ENCODE measurements around the gene HHAT. TPM values are rescaled to one million over a fixed set of nuclear protein-coding genes. Genes with fewer than 3 reads are reported as not detected.

The HHAT gene
- 1 to 10 TPM in 1 of 2 experiments, under 1 TPM in 1; 0.76 to 1.3 TPM for total RNA-seq

DNA sequence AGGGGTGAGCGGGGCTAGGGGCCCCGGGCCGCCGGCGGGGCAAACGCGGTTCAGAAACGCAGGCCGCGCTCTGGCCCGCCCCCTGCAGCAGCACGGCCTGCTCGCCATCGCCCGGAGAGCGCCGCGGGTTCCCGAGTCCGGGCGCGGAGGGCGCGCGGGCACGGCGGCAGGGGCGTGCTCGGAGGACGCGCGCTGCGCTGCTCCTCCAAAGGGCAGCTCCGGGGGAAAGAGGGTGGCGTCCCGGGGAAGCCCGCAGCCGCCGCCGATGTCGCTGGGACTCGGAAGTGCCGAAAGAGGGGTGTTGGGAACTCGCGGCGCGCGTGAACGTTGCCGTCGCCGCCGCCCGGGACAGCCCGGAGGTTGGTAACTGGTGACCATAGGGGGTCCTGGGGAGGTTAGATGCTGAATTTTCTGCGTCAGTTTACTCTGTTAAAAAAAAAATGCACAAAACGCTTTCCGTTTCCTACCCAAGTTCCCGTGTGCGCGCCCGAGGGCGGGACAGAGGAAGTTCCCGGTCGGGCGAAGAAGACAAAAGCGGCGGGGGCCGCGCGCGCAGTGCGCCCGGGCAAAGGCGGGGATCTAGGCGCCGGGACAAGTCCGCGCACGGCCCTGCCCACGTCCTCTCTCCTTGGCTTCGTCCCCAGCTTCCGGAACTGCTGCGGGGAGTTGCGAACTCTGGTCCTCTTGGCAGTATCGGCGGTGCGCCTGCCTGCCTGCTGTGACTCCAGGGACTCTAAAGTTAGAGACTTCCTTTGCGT lies at the start of gene HHAT:
TSS of gene HHAT (plus strand) at position 157 of the 758 bp plus-strand sequence. CDS start 20,074 bp downstream, outside the sequence.
- peak within 1 kb of the TSS; percentile 72 for H3K27ac Mint-ChIP-seq
- peaks cover 37% of the 10 kb centered on the region for H3K4me1 Mint-ChIP-seq
- POLR2A ChIA-PET, result interaction anchor here (1.4 to 8.0 kb wide), 3 partner anchors 9 to 44 kb away, joined by 3 to 99 read pairs (median 13); no protein-coding TSS in a partner anchor
- H3K27me3 Mint-ChIP-seq, result peaks cover 28% of the 10 kb centered on the region
- peak within 1 kb of the TSS; percentile 93 for H3K4me3 Mint-ChIP-seq
- H3K9me3 Mint-ChIP-seq, result peaks cover 4% of the 10 kb centered on the region
- peaks cover 3% of the 10 kb centered on the region for H3K36me3 Mint-ChIP-seq (ENCODE audit: low read depth)
- DNase-seq, result peak; percentile 60
- CTCF ChIA-PET, result interaction anchor here (0.8 to 1.9 kb wide), 3 partner anchors 13 to 45 kb away, joined by 3 to 6 read pairs (median 4); no protein-coding TSS in a partner anchor

DNA sequence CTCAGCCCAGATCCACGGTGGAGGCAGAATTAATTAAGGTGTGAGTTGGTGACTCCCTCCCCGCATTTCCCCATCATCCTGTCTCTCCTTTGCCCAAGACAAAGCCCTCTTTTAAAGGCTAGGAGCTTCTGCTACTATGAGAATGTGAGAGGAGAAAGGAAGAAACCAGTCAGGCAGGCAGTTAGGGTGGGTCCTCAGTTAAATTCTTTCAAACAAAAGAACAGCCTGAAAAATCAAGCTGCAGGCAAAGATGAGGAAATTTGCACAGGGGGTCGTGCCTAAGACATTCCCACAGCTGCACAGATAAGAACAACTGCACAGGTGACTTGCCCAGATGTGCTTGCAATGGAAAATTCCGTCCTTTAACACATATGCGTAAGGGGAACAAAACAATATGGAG lies 48.5 kb upstream of the HHAT start:
- no peak for DNase-seq
- ChIA-PET CTCF (no interaction called here), POLR2A (no interaction called here)
- peaks cover 14% of the 10 kb centered on the region for H3K27me3 Mint-ChIP-seq
- peaks cover 4% of the 10 kb centered on the region for H3K9me3 Mint-ChIP-seq
- H3K27ac Mint-ChIP-seq, result no peak overlapping the region
- no peak overlapping the region for H3K4me3 Mint-ChIP-seq
- no peaks in the 10 kb centered on the region for H3K4me1 Mint-ChIP-seq
- H3K36me3 Mint-ChIP-seq (ENCODE audit: low read depth), result no peaks in the 10 kb centered on the region

DNA sequence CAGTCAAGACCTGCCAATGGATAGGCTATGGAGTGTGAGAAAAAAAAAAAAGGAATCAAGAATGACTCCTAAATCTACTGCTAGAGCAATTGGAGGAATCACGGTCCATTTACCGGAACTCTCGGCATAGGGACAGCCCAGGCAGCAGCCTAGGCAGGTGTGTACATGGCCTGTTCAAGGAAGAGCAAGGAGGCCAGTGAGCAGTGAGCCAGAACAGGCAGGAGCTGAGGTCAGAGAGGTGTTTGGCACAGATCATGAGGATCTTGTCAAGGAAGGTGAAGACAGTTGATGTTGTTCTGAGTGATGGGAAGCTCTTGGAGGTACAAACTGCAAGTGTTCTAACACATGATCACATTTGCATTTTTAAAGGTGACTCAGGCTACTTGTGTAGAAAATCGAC lies 40.6 kb upstream of the HHAT start:
- no peak for DNase-seq
- ChIA-PET CTCF (interaction anchor here (0.6 kb wide), 1 partner anchor 21 kb away, joined by 4 read pairs; no protein-coding TSS in a partner anchor), POLR2A (no interaction called here)
- H3K27me3 Mint-ChIP-seq, result peaks cover 42% of the 10 kb centered on the region
- no peak overlapping the region for H3K27ac Mint-ChIP-seq
- H3K4me1 Mint-ChIP-seq, result peaks cover 3% of the 10 kb centered on the region
- no peaks in the 10 kb centered on the region for H3K9me3 Mint-ChIP-seq
- no peaks in the 10 kb centered on the region for H3K36me3 Mint-ChIP-seq (ENCODE audit: low read depth)
- H3K4me3 Mint-ChIP-seq, result no peak overlapping the region

DNA sequence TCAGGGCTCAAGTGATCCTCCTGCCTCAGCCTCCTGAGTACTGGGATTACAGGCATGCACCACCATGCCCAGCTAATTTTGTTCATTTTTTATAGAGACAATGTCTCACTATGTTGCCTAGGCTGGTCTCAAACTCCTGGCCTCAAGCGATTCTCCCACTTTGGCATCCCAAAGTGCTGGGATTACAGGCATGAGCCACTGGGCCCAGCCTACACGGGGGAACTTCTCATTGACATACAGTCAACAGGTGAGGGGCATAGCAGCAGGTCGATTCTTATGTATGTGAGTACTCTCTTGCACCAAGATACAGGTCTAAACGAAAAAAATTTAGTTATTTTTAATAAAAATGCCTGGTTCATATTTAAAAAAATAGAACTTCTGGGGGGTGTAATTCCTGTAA lies 39.5 kb upstream of the HHAT start:
- Mint-ChIP-seq H3K4me3 (no peak overlapping the region), H3K9me3 (no peaks in the 10 kb centered on the region), H3K27ac (no peak overlapping the region), H3K27me3 (peaks cover 43% of the 10 kb centered on the region), H3K4me1 (peaks cover 3% of the 10 kb centered on the region), H3K36me3 (ENCODE audit: low read depth) (no peaks in the 10 kb centered on the region)
- CTCF ChIA-PET, result interaction anchor here (1.0 to 1.4 kb wide), 2 partner anchors 8 to 72 kb away, joined by 3 read pairs; no protein-coding TSS in a partner anchor
- POLR2A ChIA-PET, result no interaction called here
- no peak for DNase-seq

DNA sequence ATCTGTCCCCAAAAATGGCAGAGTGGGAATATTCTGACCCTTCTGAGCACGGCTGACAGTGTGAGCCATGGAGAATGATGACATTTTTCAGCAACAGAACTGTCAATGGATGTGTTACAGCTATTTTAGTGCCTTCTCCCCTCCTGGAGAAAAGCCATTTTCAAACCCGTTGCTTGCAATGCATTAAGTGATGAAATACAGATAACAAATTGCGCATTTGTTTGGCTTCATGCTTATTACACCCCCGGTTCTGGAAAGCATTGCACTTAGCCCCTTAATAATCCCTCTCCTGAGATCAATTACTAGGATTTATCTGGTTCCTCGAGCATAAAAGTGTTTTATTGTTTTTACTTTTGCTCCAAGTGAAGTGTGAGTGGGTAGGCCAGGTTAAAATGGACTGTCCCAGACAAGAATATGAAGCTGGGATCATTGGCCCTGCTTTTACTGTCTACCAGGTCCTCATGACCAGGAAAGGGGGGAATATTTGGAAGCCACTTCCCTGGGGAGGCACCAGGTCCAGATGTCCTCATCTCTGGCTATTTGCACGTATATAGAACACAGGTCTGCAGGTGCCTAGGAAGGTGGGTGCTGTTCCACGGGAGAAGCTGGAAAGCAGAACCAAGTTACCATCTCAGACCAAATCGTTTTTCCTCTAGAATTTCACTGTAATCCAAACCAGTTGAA lies 37.5 kb upstream of the HHAT start:
- H3K27me3 Mint-ChIP-seq, result peaks cover 48% of the 10 kb centered on the region
- CTCF ChIA-PET, result interaction anchor here (0.7 to 1.0 kb wide), 2 partner anchors 11 to 209 kb away, joined by 3 to 4 read pairs; no protein-coding TSS in a partner anchor
- H3K36me3 Mint-ChIP-seq (ENCODE audit: low read depth), result no peaks in the 10 kb centered on the region
- H3K4me3 Mint-ChIP-seq, result no peak overlapping the region
- H3K9me3 Mint-ChIP-seq, result no peaks in the 10 kb centered on the region
- H3K4me1 Mint-ChIP-seq, result peaks cover 3% of the 10 kb centered on the region
- POLR2A ChIA-PET, result interaction anchor here (1.4 kb wide), 1 partner anchor 83 kb away, joined by 4 read pairs; no protein-coding TSS in a partner anchor
- no peak for DNase-seq
- no peak overlapping the region for H3K27ac Mint-ChIP-seq

DNA sequence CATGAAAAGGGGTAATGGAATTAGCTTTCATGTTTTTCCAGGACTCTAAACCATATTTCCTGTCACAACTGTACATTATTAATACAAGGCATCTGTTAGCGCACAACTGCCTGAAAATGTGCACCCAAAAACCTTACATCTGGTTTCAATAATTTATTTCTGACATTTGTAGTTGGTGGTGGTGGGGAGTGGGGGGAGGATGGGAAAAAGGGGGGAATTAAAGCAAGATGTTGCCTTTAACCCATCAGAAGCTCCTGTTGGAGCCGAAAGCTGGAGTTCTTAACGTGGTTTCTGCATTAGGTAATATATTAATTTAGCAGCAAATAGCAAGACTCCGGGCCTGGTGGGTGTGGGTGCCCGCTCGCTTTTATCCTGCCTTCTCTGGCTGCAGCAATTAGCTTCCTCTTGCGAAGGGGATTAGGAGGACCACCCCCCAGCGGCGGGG lies 36.9 kb upstream of the HHAT start:
- CTCF ChIA-PET, result interaction anchor here (0.8 to 1.0 kb wide), 2 partner anchors 11 to 18 kb away, joined by 3 to 4 read pairs; no protein-coding TSS in a partner anchor
- DNase-seq, result no peak
- Mint-ChIP-seq H3K4me3 (no peak overlapping the region), H3K27me3 (peaks cover 50% of the 10 kb centered on the region), H3K9me3 (no peaks in the 10 kb centered on the region), H3K36me3 (ENCODE audit: low read depth) (no peaks in the 10 kb centered on the region), H3K27ac (no peak overlapping the region), H3K4me1 (peaks cover 3% of the 10 kb centered on the region)
- POLR2A ChIA-PET, result interaction anchor here (1.4 kb wide), 1 partner anchor 82 kb away, joined by 4 read pairs; no protein-coding TSS in a partner anchor

DNA sequence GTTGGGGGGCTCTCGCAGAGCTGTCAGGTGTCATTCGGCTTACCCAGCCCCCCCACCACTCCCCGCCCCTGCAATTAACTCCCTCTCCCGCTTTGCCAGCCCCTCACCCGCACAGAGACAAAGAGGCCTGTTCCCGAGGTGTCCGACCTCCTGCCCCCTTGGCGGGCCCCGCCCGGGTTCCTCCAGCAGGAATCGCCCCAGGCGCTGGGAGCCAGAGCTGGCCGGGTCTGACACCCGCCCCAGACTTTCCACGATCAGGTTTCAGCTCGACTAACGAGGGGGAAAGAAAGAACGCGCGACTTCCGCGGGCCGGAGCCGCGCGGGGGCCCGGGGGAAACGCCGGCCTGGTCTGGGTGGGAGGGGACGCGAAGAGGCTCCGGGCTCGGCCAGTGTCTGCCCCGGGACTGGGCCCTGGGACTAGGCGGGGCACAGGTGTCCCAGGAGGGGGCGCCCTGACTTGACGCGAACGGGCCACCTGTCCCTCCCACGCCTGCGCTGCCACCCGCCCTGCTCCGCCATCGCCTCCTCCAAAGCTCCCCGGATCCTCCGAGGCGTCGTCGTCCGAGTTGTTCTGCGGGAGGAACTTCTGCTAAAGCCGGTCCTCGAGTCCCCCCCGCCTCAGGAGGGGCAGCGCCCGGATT lies 36.4 kb upstream of the HHAT start:
- H3K27me3 Mint-ChIP-seq, result peaks cover 54% of the 10 kb centered on the region
- no peak overlapping the region for H3K4me3 Mint-ChIP-seq
- peaks cover 3% of the 10 kb centered on the region for H3K4me1 Mint-ChIP-seq
- CTCF ChIA-PET, result interaction anchor here (0.6 to 1.0 kb wide), 3 partner anchors 9 to 19 kb away, joined by 3 to 4 read pairs (median 3); no protein-coding TSS in a partner anchor
- no peaks in the 10 kb centered on the region for H3K36me3 Mint-ChIP-seq (ENCODE audit: low read depth)
- H3K27ac Mint-ChIP-seq, result no peak overlapping the region
- POLR2A ChIA-PET, result interaction anchor here (1.4 kb wide), 1 partner anchor 82 kb away, joined by 4 read pairs; no protein-coding TSS in a partner anchor
- no peaks in the 10 kb centered on the region for H3K9me3 Mint-ChIP-seq
- DNase-seq, result peak; percentile 29

DNA sequence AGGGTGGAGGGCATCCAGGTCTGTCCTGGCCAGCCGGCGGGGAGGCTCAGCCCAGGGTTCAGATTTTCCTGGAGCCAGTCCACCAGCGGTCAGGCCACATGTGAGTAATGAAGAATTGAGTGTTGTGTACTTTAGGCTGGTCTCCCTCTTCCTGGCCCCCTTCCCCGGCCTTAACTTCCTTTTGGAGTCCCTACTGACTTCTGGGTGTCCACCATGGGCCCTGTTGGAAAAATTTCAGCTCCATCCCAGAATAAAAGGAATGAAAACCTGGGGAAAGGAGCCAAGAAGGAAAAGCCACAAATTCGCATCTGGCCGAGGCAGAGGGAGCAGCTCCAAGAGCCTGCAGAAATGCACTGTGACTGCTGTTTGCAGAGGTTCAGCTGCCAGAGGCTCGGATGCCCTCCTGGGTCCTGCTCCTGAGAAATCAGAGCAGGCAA lies 35.5 kb upstream of the HHAT start:
- ChIA-PET POLR2A (no interaction called here), CTCF (interaction anchor here (0.6 kb wide), 1 partner anchor 8 kb away, joined by 3 read pairs; no protein-coding TSS in a partner anchor)
- no peak for DNase-seq
- Mint-ChIP-seq H3K36me3 (ENCODE audit: low read depth) (no peaks in the 10 kb centered on the region), H3K4me1 (peaks cover 3% of the 10 kb centered on the region), H3K27ac (no peak overlapping the region), H3K27me3 (peaks cover 50% of the 10 kb centered on the region), H3K9me3 (no peaks in the 10 kb centered on the region), H3K4me3 (no peak overlapping the region)

DNA sequence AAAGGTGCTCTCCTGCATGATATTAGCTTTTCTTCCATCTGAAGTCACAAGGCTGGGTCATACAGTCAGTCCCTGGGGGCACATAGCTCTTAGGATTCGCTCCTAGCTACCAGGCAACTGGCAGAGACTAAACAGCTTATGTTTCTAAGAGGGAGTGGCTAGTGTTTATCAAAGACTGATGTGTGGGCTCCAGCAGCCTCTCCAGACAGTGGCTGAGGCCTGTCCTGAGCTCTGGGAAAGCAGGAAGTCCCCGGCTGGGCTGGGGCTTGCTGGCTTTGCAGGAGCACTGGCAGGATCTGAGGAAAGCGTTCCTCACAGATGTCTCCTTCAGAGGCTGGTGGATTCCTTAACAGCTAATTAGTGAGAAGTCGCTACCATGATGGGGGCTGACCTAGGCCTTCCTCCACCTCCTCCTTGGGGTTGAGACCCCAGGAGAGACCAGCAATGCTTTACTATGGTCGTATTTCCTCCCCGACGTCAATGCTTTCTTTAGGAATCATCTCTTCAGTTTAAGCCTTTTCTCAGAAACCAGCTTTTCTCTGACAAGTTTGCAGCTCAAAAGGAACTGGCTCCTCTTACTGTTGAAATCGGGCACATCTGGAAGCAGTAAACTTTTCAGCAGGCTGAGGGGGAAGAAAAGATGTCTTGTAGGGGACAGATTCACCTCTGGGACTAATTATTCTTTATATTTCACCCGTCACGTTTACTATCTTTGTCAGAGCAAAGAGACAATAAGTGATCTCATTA lies 33.5 kb upstream of the HHAT start:
- peaks cover 3% of the 10 kb centered on the region for H3K4me1 Mint-ChIP-seq
- DNase-seq, result no peak
- CTCF ChIA-PET, result interaction anchor here (0.8 kb wide), 1 partner anchor 10 kb away, joined by 3 read pairs; no protein-coding TSS in a partner anchor
- no peak overlapping the region for H3K4me3 Mint-ChIP-seq
- H3K27me3 Mint-ChIP-seq, result peaks cover 43% of the 10 kb centered on the region
- H3K27ac Mint-ChIP-seq, result no peak overlapping the region
- POLR2A ChIA-PET, result no interaction called here
- H3K9me3 Mint-ChIP-seq, result no peaks in the 10 kb centered on the region
- H3K36me3 Mint-ChIP-seq (ENCODE audit: low read depth), result no peaks in the 10 kb centered on the region

DNA sequence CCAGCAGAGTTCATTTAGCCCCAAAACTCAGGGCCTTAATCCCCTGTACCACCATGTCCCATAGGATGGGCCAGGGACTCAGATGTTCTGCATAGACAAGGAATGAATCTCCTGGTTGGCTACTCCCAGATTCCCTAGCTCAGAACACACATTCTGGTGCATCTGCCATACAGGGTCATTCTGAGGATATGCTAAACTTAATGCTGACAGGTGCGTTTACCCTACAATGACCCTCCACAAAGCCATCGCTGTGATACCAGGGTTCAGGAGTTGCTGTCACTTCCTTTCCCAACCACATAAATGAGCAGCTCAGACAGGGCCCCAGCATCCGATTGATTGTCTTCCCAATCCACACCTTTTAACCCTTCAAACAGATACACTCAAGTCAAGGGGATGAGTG lies 32.0 kb upstream of the HHAT start:
- Mint-ChIP-seq H3K4me3 (no peak overlapping the region), H3K36me3 (ENCODE audit: low read depth) (no peaks in the 10 kb centered on the region), H3K27ac (no peak overlapping the region), H3K27me3 (peaks cover 34% of the 10 kb centered on the region), H3K4me1 (peaks cover 3% of the 10 kb centered on the region), H3K9me3 (no peaks in the 10 kb centered on the region)
- DNase-seq, result no peak
- ChIA-PET CTCF (no interaction called here), POLR2A (no interaction called here)

DNA sequence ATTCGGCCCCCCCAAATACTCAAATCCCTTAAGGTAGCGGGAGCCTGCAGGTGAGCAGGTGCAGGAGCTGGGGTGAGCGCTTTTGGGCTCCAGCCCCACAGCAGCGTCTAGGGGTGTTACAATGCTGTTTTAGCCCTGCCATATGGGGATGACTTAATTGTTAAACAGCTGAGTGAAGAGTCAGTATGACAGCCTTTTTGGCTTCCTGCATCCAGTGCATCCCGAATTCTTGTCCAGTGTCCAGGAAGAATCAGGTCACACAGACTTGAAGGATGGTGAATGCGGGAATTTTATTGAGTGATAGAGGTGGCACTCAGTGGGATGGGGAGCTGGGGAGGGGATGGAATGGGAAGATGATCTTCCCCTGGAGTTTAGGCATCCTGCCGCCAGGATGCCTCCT lies 30.4 kb upstream of the HHAT start:
- CTCF ChIA-PET, result no interaction called here
- Mint-ChIP-seq H3K9me3 (no peaks in the 10 kb centered on the region), H3K4me3 (no peak overlapping the region), H3K4me1 (no peaks in the 10 kb centered on the region), H3K27ac (no peak overlapping the region), H3K27me3 (peaks cover 28% of the 10 kb centered on the region), H3K36me3 (ENCODE audit: low read depth) (no peaks in the 10 kb centered on the region)
- no peak for DNase-seq
- POLR2A ChIA-PET, result no interaction called here

DNA sequence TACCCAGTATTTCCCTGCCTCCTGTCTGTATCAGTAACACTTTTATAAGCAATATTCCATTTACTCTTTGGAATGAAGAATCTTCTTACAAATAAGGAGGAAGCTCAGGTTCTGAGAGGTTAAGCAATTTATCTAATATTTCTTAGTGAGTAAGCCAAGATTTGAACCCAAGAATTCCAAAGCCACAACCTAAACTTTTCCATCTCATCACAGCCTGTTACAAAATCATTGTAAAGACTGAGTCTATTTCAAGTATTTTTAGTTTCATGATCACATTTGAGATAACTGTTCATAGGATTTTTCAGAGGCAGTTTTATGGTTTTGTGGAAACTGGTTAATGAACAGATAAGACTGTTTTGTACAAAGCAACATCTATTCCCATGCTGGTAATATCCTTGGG lies 29.8 kb upstream of the HHAT start:
- CTCF ChIA-PET, result no interaction called here
- Mint-ChIP-seq H3K27ac (no peak overlapping the region), H3K4me1 (no peaks in the 10 kb centered on the region), H3K36me3 (ENCODE audit: low read depth) (no peaks in the 10 kb centered on the region), H3K27me3 (peaks cover 25% of the 10 kb centered on the region), H3K9me3 (no peaks in the 10 kb centered on the region), H3K4me3 (no peak overlapping the region)
- no peak for DNase-seq
- POLR2A ChIA-PET, result no interaction called here
